GM12872 (cell line): ENCODE data around the gene SLC31A1.

Experiments
- TF ChIP-seq, protein P1 (sequence below): IDR thresholded peaks from 3 replicates; pipeline ENCODE4 v1.5.1; 2011; ENCODE audit warnings: low read depth, mild to moderate bottlenecking, low read length, moderate library complexity; ENCODE audit not compliant: insufficient read depth

Gene SLC31A1

DNA sequence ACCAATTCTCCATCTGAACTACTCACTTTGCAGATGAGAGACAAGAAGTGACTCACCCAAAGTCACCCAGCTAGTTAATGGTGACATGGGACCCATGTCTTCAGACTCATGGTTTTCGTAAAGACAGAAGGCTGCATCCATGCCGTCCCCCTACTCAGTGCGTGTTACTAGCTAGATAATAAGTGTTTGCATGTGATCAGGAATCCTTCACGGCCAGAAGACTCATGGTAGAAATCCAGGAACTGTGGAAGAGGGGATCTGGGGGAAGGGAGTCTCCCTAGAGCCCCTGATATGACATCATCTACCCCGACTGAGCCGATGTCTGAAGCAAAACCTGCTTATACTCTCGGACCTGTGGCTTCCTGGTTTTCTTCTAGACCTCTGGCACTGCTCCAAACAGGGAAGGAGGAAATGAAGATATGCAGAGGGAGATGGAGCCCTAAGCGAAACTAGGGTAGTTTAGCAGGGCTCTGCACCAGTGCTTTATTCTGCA, 78.5 kb downstream of the SLC31A1 start:
- TF ChIP-seq, protein P1, sequence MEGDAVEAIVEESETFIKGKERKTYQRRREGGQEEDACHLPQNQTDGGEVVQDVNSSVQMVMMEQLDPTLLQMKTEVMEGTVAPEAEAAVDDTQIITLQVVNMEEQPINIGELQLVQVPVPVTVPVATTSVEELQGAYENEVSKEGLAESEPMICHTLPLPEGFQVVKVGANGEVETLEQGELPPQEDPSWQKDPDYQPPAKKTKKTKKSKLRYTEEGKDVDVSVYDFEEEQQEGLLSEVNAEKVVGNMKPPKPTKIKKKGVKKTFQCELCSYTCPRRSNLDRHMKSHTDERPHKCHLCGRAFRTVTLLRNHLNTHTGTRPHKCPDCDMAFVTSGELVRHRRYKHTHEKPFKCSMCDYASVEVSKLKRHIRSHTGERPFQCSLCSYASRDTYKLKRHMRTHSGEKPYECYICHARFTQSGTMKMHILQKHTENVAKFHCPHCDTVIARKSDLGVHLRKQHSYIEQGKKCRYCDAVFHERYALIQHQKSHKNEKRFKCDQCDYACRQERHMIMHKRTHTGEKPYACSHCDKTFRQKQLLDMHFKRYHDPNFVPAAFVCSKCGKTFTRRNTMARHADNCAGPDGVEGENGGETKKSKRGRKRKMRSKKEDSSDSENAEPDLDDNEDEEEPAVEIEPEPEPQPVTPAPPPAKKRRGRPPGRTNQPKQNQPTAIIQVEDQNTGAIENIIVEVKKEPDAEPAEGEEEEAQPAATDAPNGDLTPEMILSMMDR, result no peak

DNA sequence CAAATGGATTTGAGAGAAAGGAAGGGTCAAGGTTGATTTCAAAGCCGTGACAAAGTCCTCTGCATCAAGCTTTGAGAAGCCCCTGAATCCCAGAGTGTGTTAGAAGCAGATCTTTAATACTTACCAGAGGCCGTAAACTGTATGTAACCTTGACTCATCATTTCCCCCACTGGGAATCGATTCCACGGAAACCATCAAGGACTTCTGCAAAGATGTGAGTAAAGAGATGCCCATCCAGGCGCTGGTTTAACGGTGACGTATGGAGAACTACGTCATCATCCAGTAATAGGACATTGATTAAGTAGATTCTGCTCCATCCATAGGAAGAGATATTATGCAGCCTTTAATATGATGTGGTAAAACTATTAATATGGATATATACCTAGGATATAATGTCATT, 80.2 kb downstream of the SLC31A1 start:
- TF ChIP-seq, protein P1, result no peak

DNA sequence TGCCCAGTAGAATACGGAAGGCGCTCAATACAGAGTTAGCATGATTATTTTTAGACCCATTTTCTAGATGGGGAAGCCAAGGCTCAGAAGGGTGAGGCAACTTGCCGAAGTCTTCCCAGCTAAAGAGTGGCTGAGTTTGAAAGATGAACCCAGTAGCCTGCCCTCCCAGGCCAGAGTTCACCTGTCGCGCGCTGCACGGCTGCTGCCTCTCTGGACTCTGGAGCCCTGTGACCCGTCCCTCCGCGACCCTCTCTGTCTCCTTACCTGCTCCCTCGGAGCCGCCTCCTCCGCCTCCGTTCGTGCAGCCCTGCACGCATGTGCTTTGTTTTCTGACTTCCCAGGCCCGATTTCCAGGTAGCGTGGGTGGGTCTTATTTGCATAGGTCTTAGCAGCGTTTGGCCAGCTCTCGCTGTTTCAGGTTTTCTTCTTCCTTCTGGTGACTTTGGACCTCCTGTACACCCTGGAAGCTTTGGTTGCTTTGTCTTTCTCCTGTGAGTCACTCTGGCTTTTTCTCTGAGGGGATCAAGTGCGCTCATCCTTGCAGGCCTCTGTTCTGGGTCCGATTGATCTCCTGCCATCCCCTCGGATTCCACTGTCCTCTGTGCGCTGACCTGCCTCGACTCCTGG, 81.6 kb downstream of the SLC31A1 start, which contains the start of gene RNF183:
RNF183 (minus strand) TSS at position 585 of the 627 bp plus-strand sequence. CDS start 5,192 bp downstream, outside the sequence.
- TF ChIP-seq, protein P1, result no peak

DNA sequence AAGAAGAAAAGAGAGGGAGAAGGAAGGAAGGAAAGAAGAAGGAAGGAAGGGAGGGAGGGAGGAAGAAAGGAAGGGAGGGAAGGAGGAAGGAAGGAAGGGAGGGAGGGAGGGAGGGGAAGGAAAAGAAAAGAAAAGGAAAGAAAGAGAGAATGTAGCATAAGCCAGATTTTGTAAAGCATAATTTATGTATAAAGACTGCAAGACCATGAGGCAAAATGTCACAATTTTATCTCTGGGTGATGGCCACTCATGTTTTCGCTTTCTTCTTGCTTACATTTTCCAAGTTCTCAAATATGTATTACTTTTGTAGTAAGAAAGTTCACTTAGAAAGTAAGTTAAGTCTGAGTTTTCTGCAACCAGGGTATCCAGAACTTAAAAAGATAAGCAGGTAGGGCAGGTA, 85.2 kb downstream of the SLC31A1 start:
- TF ChIP-seq, protein P1, result no peak

DNA sequence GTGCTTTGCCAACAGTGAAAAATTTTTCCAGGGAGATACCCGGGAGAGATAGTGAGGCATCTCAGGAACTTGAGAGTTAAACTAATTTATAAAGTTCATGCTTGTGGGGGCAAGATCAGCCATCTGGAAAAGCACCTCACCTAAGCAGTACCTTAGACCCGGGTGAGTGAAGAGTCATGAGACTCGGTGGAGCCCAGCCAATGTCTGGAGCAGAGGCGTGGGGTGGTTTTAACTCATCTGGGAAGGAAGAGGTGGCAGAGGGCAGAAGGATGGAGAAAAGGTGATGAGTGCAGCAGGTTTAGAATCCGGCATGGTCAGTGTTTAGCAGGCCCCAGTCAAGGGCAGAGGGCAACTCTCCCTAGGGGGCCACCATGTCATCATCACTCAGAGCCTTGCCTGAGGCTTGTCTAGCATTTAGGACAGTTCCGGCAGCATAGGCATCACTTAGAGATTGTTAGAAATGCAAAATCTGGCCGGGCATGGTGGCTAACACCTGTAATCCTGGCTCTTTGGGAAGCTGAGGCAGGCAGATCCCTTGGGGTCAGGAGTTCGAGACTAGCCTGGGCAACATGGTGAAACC, 86.1 kb downstream of the SLC31A1 start:
- TF ChIP-seq, protein P1, result no peak

DNA sequence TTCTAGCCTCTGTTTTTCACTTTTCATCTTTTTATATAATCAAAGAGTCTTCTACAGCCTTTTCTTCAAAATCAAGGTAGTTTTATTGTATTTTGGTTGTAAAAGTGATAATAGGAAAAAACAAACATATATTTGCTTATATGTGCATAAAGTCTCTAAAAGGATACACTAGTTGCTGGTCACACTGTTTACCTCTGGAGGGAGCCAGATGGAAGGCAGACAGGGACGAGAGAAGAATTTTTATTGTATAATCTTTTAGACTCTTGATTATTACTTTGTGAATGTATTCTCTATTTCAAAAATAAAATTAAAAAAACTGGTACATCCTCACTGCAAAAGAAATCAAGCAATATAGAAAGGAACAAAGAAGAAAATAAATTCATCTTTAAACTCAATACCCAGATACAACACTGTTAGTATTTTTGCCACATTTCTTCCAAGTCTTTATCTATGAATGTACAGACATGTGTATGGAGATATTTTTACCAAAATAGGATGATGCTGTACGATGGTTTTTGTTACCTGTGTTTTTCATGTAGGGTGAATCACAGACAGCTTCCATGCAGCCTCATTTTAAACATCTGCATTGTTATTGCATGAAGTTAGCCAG, 88.0 kb downstream of the SLC31A1 start:
- TF ChIP-seq, protein P1, result peak; percentile 55

DNA sequence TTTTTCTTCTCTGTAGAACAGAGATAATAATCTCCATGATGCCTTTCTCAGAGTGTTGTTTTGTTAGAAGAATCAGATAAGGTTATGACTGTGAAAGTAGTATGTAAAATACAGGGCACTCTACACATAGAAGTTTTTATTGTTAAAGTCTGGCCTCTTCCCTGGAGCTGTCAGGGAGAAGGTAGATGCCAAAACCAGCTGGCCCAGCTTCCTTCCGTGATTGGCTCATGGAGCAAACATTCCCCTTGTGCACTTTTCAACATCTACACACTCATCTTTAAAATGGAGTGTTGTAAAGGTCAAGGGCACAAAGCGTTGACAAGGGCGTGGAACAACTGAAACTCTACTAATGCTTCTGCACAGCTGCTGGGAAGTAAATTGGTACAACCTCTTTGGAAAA, 89.2 kb downstream of the SLC31A1 start:
- TF ChIP-seq, protein P1, result no peak
